Measurements from ENCODE around the gene PRDM5.

DNA sequence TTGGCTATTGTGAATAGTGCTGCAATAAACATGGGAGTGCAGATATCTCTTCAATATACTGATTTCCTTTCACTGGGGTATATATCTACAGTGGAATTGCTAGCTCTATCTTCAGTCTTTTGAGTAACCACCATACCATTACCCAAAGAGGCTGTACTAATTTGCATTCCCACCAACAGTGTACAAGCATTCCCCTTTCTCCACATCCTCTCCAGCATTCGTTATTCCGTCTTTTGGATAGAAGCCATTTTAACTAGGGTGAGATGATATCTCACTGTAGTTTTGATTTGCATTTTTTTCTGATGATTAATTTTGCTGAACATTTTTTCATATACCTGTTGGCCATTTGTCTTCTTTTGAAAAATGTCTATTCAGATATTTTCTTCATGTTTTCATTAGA lies 110.3 kb downstream of the PRDM5 start:
- TF ChIP-seq POLR2A (IDR thresholded peaks at IDR 0.05), result no peak
- TF ChIP-seq, protein P1, sequence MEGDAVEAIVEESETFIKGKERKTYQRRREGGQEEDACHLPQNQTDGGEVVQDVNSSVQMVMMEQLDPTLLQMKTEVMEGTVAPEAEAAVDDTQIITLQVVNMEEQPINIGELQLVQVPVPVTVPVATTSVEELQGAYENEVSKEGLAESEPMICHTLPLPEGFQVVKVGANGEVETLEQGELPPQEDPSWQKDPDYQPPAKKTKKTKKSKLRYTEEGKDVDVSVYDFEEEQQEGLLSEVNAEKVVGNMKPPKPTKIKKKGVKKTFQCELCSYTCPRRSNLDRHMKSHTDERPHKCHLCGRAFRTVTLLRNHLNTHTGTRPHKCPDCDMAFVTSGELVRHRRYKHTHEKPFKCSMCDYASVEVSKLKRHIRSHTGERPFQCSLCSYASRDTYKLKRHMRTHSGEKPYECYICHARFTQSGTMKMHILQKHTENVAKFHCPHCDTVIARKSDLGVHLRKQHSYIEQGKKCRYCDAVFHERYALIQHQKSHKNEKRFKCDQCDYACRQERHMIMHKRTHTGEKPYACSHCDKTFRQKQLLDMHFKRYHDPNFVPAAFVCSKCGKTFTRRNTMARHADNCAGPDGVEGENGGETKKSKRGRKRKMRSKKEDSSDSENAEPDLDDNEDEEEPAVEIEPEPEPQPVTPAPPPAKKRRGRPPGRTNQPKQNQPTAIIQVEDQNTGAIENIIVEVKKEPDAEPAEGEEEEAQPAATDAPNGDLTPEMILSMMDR (IDR thresholded peaks at IDR 0.05), result no peak
